HG02852 (cell line): ENCODE results near the gene AHSG.
"Not testable (repeated sequence)": the region's sequence is repeated elsewhere in the genome, so short reads cannot be mapped to it uniquely, and the experiment has no call there.

Experiments used
- ATAC-seq: cut with Tn5 transposase; IDR thresholded peaks from one replicate; pipeline ENCODE4 v1.9.1; 2021; ENCODE audit warnings: mild to moderate bottlenecking, moderate library complexity; ENCODE audit not compliant: unreplicated experiment

The AHSG gene

GRCh38 chr3:186612721-186613636 lies at the start of gene AHSG:
Gene AHSG (plus strand): TSS chr3:186613060. CDS start chr3:186613142, 82 bp downstream.
- no peak for ATAC-seq

GRCh38 chr3:186564586-186564985 lies 48.3 kb upstream of the AHSG start:
- no peak for ATAC-seq

- ATAC-seq: no peak
Observed at GRCh38 chr3:186566772-186567071, 46.1 kb upstream of the AHSG start.

GRCh38 chr3:186567072-186567921 lies 45.6 kb upstream of the AHSG start, which contains the start of gene TBCCD1:
Gene TBCCD1 (minus strand): TSS chr3:186567339. CDS start chr3:186564329, 3,010 bp downstream.
- ATAC-seq: peak; percentile 42

GRCh38 chr3:186569361-186569760 lies 43.5 kb upstream of the AHSG start:
- not testable (repeated sequence) for ATAC-seq

- ATAC-seq: no peak
Observed at GRCh38 chr3:186569779-186570095, 43.1 kb upstream of the AHSG start.

- ATAC-seq: peak; percentile 87
Observed at GRCh38 chr3:186570096-186570940, 42.5 kb upstream of the AHSG start, which contains the start of gene DNAJB11. Gene DNAJB11 (plus strand): TSS chr3:186570720. CDS start chr3:186570898, 178 bp downstream.

GRCh38 chr3:186570941-186571643 lies 41.8 kb upstream of the AHSG start:
- ATAC-seq: no peak

GRCh38 chr3:186571644-186572013 lies 41.2 kb upstream of the AHSG start:
- no peak for ATAC-seq

- ATAC-seq: no peak
Observed at GRCh38 chr3:186577521-186577920, 35.3 kb upstream of the AHSG start.

- no peak for ATAC-seq
Observed at GRCh38 chr3:186580785-186581184, 32.1 kb upstream of the AHSG start.

GRCh38 chr3:186582541-186582940 lies 30.3 kb upstream of the AHSG start:
- no peak for ATAC-seq

- no peak for ATAC-seq
Observed at GRCh38 chr3:186583831-186584230, 29.0 kb upstream of the AHSG start.

GRCh38 chr3:186586245-186586644 lies 26.6 kb upstream of the AHSG start:
- not testable (repeated sequence) for ATAC-seq

- no peak for ATAC-seq
Observed at GRCh38 chr3:186587183-186587582, 25.7 kb upstream of the AHSG start.

- no peak for ATAC-seq
Observed at GRCh38 chr3:186588632-186589031, 24.2 kb upstream of the AHSG start.

- ATAC-seq: no peak
Observed at GRCh38 chr3:186589121-186589520, 23.7 kb upstream of the AHSG start.

- ATAC-seq: no peak
Observed at GRCh38 chr3:186589856-186590579, 22.8 kb upstream of the AHSG start.

- no peak for ATAC-seq
Observed at GRCh38 chr3:186590580-186591295, 22.1 kb upstream of the AHSG start.
